ENCODE measurements around the gene ABHD12.

ABHD12 gene

DNA sequence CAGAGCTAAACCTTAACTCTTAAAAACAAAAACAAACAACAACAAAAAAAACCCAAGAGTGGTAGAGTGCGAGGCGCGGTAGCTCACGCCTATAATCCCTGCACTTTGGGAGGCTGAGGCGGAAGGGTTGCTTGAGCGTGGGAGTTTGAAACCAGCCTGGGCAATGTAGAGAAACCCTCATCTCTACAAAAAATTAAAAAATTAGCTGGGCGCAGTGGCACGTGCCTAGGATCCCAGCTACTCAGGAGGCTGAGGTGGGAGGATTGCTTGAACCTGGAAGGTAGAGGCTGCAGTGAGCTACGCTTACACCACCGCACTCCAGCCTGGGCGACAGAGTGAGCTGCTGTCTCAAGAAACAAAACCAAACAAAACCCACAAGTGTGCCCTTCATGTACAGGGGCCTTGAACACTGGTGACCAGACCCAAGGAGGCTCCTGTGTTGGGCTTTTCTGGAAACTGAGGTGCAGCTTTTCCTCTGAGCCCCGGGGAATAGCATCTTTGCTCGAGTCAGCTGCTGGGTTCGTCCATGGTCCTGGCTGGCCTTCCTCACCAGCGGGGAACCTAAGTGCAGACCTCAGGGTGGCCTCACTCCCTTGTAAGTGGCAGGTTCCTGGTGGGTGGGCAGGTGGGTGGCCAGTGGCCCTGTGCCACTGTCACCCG, 102.9 kb downstream of the ABHD12 start:
- no peak for DNase-seq

DNA sequence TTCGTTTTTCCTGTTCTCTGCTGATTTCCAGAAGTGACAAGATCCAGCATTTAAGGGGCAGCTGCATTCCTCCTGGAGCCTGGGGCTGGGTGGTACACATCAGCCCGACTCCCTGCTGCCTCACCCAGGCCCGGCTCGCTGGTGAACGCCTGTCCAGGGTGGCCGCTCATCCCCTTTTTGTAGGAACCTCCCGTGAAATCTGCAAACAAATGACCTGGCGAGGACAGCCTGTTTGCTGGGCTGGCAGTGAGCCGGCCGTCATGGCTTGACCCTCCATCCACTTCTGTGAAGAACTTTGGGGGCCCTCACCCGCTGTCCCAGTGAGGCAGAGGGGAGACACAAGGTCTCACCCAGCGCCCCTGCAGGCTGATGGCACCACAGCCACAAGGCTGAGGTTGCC, 103.7 kb downstream of the ABHD12 start:
- no peak for DNase-seq

GRCh38 chr20:25285856-25286798, 104.5 kb downstream of the ABHD12 start:
- no peak for DNase-seq

GRCh38 chr20:25285091-25285647, 105.5 kb downstream of the ABHD12 start:
- no peak for DNase-seq

DNA sequence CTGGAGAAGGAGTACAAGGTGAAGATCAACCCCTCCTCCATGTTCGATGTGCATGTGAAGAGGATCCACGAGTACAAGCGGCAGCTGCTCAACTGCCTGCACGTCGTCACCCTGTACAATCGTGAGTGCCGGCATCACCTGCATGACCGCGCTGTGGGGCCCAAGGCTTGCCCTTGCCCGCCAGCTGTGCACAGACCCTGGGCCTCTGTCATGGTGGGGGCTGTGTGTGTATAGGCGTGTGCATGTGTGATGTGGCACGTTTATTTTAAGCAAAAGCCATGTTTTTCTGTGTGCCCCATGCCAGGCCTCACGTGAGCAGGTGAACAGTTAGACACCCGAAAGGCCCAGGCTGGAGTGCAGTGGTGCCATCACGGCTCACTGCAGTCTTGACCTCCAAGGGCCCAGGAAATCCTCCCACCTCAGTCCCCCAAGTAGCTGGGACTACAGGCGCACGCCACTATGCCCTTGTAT, 106.5 kb downstream of the ABHD12 start:
- no peak for DNase-seq

DNA sequence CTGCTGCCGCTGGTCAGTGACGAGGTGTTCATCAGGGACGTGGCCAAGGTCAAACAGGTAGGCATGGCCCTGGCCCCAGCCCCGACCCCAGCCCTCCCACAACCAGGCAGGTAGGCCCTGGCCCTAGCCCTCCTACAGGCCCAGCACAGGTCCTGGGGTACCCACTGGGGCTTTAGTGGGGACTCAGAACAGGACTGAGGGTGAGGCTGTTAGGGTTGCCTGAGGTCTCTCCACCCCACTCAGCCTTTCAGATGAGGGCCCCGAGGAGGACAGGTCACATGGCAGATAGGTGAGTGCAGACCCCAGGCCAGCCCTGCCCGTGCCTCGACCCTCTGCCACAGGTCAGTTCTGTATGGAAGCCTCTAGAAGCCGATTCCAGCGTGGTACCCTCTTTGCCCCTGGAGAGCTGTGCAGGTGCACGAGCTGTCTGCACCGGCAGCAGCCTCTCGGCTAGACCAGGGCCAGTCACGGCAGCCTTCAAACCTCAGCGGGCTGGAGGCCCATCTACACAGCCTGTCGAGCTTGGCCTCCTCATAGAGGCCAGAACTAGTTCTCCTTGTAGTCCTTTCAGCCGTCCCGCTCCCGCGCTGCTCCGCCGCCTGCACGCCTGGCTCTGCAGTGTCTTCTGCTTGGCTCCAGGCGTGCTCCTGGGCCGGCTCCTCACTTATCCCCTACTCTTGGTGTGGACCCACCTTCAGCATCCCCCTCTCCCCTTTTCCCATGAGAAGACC, 107.2 kb downstream of the ABHD12 start:
- no peak for DNase-seq

GRCh38 chr20:25282796-25283195, 107.8 kb downstream of the ABHD12 start:
- DNase-seq: no peak

DNA sequence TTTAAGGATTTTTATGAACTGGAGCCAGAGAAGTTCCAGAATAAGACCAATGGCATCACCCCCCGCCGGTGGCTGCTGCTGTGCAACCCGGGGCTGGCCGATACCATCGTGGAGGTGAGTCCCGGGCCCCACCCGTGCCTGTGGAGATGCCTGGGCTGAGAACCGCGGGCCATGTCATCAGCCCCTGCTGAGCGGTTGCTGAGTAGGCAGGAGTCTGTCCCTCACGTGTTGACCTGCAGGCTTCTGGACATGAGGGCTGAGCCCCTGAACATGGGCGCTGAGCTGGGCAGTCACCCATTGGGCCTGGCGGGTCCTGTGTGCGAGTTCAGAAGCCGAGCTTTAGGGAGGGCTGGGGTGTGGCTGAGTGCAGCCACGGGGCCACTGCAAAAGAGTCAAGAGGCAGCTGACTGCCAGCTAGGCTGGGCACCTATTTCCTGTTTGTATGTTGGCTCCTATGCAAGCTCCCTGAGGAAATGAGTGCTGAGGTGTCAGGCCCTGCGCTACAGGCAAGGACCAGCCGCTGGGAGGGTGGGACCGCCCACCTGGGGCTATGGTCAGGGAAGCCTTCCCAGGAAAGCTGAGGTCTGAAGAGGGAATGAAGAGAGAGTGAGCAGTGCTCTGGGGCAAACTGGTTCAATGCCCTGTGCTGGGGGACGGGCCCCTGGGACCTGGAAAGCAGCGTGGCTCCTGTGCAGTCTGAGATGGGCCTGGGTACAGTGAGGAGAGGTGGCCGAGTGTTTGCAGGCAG, 108.4 kb downstream of the ABHD12 start:
- no peak for DNase-seq

GRCh38 chr20:25281541-25281991, 109.1 kb downstream of the ABHD12 start:
- DNase-seq: no peak

- DNase-seq: no peak
Observed at GRCh38 chr20:25280574-25281535, 109.8 kb downstream of the ABHD12 start.

- DNase-seq: no peak
Observed at GRCh38 chr20:25280051-25280573, 110.5 kb downstream of the ABHD12 start.

GRCh38 chr20:25279403-25279802, 111.2 kb downstream of the ABHD12 start:
- no peak for DNase-seq

GRCh38 chr20:25278636-25279361, 111.8 kb downstream of the ABHD12 start:
- DNase-seq: no peak

DNA sequence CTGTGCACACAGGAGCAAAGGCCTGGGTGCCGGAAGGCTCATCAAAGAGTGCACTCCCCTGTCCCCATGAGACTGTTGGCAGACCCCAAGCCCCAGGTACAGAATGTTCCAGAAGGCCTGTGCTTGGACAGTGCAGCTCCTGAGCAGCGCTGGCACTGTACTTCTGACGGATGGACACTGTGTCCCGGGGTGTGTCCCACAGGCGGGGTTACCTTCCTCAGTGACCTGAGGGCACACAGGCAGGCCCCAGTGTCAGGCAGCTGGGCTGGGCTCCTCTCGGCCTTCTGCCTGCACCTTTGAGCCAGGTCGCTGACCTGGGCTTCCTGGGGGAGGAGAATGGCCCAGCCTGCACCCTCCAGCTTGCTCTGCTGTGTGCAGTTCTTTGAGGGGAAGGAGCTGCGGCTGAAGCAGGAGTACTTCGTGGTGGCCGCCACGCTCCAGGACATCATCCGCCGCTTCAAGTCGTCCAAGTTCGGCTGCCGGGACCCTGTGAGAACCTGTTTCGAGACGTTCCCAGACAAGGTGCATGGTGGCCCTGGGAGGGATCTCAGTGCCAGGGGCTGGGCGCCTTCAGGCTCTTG, 112.6 kb downstream of the ABHD12 start:
- DNase-seq: no peak

- no peak for DNase-seq
Observed at GRCh38 chr20:25277051-25277801, 113.4 kb downstream of the ABHD12 start.

- no peak for DNase-seq
Observed at GRCh38 chr20:25276533-25277050, 114.0 kb downstream of the ABHD12 start.

- no peak for DNase-seq
Observed at GRCh38 chr20:25275813-25276532, 114.7 kb downstream of the ABHD12 start.
